Endothelial cell of umbilical vein (primary cell): ENCODE data around the gene TMOD2. TPM values are rescaled to one million over a fixed set of nuclear protein-coding genes. Genes with fewer than 3 reads are reported as not detected.

Source experiments
- BruUV-seq: library from RNA; stranded (reverse); fragments of 400-500 nt; replicated peaks from 2 replicates; lab custom pipeline; 2021; lab: Mats Ljungman, UMichigan
- CTCF ChIA-PET: fragments of 300-600, 350-600 bp; sonication (Branson Sonifier 250); formaldehyde crosslinking; loops from one replicate; lab custom pipeline; 2021; ENCODE audit warnings: antibody characterized with exemption, inconsistent platforms; lab: Charles Lee
- POLR2A ChIA-PET: fragments of 300-600, 350-600 bp; sonication (Branson Sonifier 250); formaldehyde crosslinking; loops from one replicate; lab custom pipeline; 2021; ENCODE audit warnings: antibody characterized with exemption, inconsistent platforms; lab: Charles Lee
- DNase-seq: peaks from one replicate; pipeline ENCODE4 v3.0.0-alpha.2; 2011; ENCODE audit warnings: low read depth, low spot score
- FAIRE-seq: peaks from 2 replicates; lab custom pipeline; 2011; peaks lifted over from hg19 to GRCh38; lab: Jason Lieb, UNC
- H2AFZ ChIP-seq: 2 replicates; pipeline ENCODE4 v1.6.0; 2012; ENCODE audit warnings: low read depth, low read length, control low read depth, inconsistent platforms
- H3K27ac ChIP-seq: 2 replicates; pipeline ENCODE4 v1.5.1; 2011; ENCODE audit warnings: low read depth, mild to moderate bottlenecking, control low read depth, low read length, moderate library complexity; ENCODE audit not compliant: insufficient read depth
- H3K27me3 ChIP-seq, 2 experiments: 2 replicates each; pipeline versions ENCODE4 v1.6.0 to v1.6.1; 2011; ENCODE audit warnings: low read length in 2 of 2, mixed read lengths in 1 of 2; ENCODE audit not compliant: control insufficient read depth in 2 of 2, insufficient read depth in 2 of 2
- H3K36me3 ChIP-seq, 2 experiments: 2 replicates in 1 of 2; 3 replicates in 1 of 2; pipeline ENCODE4 v1.5.1; 2011; ENCODE audit warnings: low read length in 2 of 2, mild to moderate bottlenecking in 1 of 2, moderate library complexity in 1 of 2; ENCODE audit not compliant: control insufficient read depth in 2 of 2, insufficient read depth in 2 of 2; ENCODE audit errors: extremely low read depth in 1 of 2
- H3K4me1 ChIP-seq: 3 replicates; pipeline ENCODE4 v1.5.1; 2011; ENCODE audit warnings: mild to moderate bottlenecking, low read length; ENCODE audit not compliant: control insufficient read depth, insufficient read depth; ENCODE audit errors: extremely low read depth
- H3K4me2 ChIP-seq: 2 replicates; pipeline ENCODE4 v1.6.1; 2011; ENCODE audit warnings: low read length, control low read depth, mixed read lengths; ENCODE audit not compliant: insufficient read depth
- H3K4me3 ChIP-seq, 3 experiments: fragments of 200-600 bp in 1 of 3; sonication (generic), shearing (Covaris generic) in 1 of 3; replicated peaks in 1 of 3; 2 replicates each; pipeline ENCODE4 v1.5.1; 2011 to 2016; ENCODE audit warnings: control low read depth in 3 of 3, low read length in 3 of 3, mild to moderate bottlenecking in 2 of 3, inconsistent platforms in 1 of 3, low read depth in 1 of 3, moderate library complexity in 1 of 3; ENCODE audit not compliant: insufficient read depth in 1 of 3
- H3K79me2 ChIP-seq: 2 replicates; pipeline ENCODE4 v1.6.0; 2012; ENCODE audit warnings: low read length, inconsistent platforms; ENCODE audit not compliant: control insufficient read depth, insufficient read depth
- H3K9ac ChIP-seq: replicated peaks from 2 replicates; pipeline ENCODE3; 2011; ENCODE audit warnings: low read length, control low read depth; ENCODE audit not compliant: insufficient read depth; ENCODE audit errors: extremely low read depth
- H3K9me1 ChIP-seq: replicated peaks from 3 replicates; pipeline ENCODE4 v1.6.0; 2011; ENCODE audit warnings: mild to moderate bottlenecking, low read length; ENCODE audit not compliant: control insufficient read depth, insufficient read depth; ENCODE audit errors: extremely low read depth
- H3K9me3 ChIP-seq: replicated peaks from 2 replicates; pipeline ENCODE4 v1.5.1; 2012; ENCODE audit warnings: low read length, inconsistent platforms; ENCODE audit not compliant: control insufficient read depth, insufficient read depth
- H4K20me1 ChIP-seq: replicated peaks from 2 replicates; pipeline ENCODE3; 2011; ENCODE audit warnings: mild to moderate bottlenecking, low read length; ENCODE audit not compliant: control insufficient read depth, insufficient read depth; ENCODE audit errors: extremely low read depth
- CTCF ChIP-seq, 2 donors: IDR thresholded peaks; 1 replicate in 1 of 2; 2 replicates in 1 of 2; pipeline ENCODE4 v1.5.1; 2011; ENCODE audit warnings: low read length in 2 of 2, mild to moderate bottlenecking in 2 of 2, moderate library complexity in 2 of 2, control low read depth in 1 of 2, inconsistent platforms in 1 of 2, low read depth in 1 of 2; ENCODE audit not compliant: insufficient read depth in 1 of 2; ENCODE audit errors: extremely low read depth in 1 of 2
- EZH2 ChIP-seq: IDR thresholded peaks from 2 replicates; pipeline ENCODE4 v1.6.1; 2012; ENCODE audit warnings: borderline replicate concordance, low read depth, mild to moderate bottlenecking, moderate library complexity, low read length, inconsistent platforms; ENCODE audit not compliant: severe bottlenecking
- FOS ChIP-seq: IDR thresholded peaks from 2 replicates; pipeline ENCODE4 v1.6.1; 2011; ENCODE audit warnings: mild to moderate bottlenecking, low read length, moderate library complexity, borderline replicate concordance; ENCODE audit not compliant: insufficient read depth
- GATA2 ChIP-seq: IDR thresholded peaks from 2 replicates; pipeline ENCODE4 v1.7.0; 2011; ENCODE audit warnings: low read depth, mild to moderate bottlenecking, moderate library complexity, mixed read lengths, low read length; ENCODE audit not compliant: insufficient read length, insufficient read depth
- JUN ChIP-seq: IDR thresholded peaks from 2 replicates; pipeline ENCODE4 v1.6.1; 2011; ENCODE audit warnings: borderline replicate concordance, low read depth; ENCODE audit not compliant: insufficient read length, insufficient read depth
- MAX ChIP-seq: IDR thresholded peaks from 2 replicates; pipeline ENCODE4 v1.6.1; 2011; ENCODE audit not compliant: insufficient read depth, insufficient read length
- MYC ChIP-seq: IDR thresholded peaks from one replicate; pipeline ENCODE4 v1.6.1; 2011; ENCODE audit warnings: mild to moderate bottlenecking, low read depth, low read length
- POLR2A ChIP-seq: IDR thresholded peaks from 2 replicates; pipeline ENCODE4 v1.6.1; 2012; ENCODE audit warnings: low read depth, mild to moderate bottlenecking, control low read depth, low read length
- POLR2AphosphoS5 ChIP-seq: IDR thresholded peaks from 2 replicates; pipeline ENCODE4 v1.6.1; 2012; ENCODE audit warnings: low read depth, mild to moderate bottlenecking, control low read depth, low read length, moderate library complexity; ENCODE audit not compliant: insufficient read depth
- dilution Hi-C: fragments of 300-500 bp; cut with MboI; formaldehyde crosslinking; loops from one replicate; pipeline ENCODE4 v1.15.0; 2019; ENCODE audit warnings: low sequenced_read_pairs; ENCODE audit not compliant: extremely low pct_ligation_motif_present
- intact Hi-C: fragments of 100-400 bp; cut with micrococcal nuclease; formaldehyde crosslinking; loops from one replicate; pipeline ENCODE4 v1.10.0; 2022
- polyA plus RNA-seq, 4 experiments: library from polyadenylated mRNA; depleted of rRNA in 3 of 4; stranded (reverse) in 3 of 4; unstranded in 1 of 4; fragments of >200 nt; gene quantifications; 2 replicates each; pipeline versions ENCODE4 v1.2.1 to v1.2.3, GENCODE V29; 2011 to 2012; ENCODE audit warnings: missing spikeins in 1 of 4
- total RNA-seq: library from RNA; stranded (reverse); gene quantifications from 2 replicates; pipeline ENCODE4 v1.2.3, GENCODE V29; 2021

The TMOD2 gene
- total and polyA plus RNA-seq, 2 donors (not counting 3 experiments of a cell fraction or from before 2014, with no cell fraction given): 0.46 to 2.7 TPM

DNA sequence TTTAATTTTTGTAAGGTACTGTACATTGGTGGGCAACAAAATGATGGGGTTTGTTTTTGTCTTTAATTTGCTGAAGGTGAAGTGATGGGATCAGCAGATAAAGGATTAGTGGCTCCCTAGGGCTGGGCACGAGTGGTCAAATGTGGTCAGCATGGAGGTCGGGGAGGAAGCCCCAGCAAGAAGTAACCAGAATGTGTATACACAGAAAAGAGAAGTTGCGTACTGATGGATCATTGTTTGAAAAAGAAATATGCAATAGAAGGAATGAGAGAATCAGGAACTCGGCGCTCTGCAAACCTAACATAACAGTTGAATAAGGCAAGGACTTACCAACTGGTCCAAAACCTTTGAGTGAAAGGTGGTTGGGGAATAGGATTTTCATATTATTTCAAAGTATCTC lies 1.5 kb downstream of the TMOD2 start:
- Histone ChIP-seq H3K4me3 (no peak overlapping the region), H3K9ac (no peak overlapping the region), H3K9me3 (no peaks in the 10 kb centered on the region), H3K9me1 (no peaks in the 10 kb centered on the region), H3K27me3 (peaks cover 65 to 70% of the 10 kb centered on the region in 2 experiments), H2AFZ (no peak overlapping the region), H3K27ac (no peak overlapping the region), H3K79me2 (no peaks in the 10 kb centered on the region), H3K36me3 (no peaks in the 10 kb centered on the region), H4K20me1 (no peaks in the 10 kb centered on the region), H3K4me1 (peaks cover 3% of the 10 kb centered on the region), H3K4me2 (no peak overlapping the region)
- DNase-seq: no peak
- POLR2A ChIA-PET: no interaction called here
- CTCF ChIA-PET: interaction anchor here (1.4 to 1.7 kb wide), 3 partner anchors 17 to 103 kb away, joined by 4 to 11 read pairs (median 9); no protein-coding TSS in a partner anchor
- TF ChIP-seq EZH2: no peak
- TF ChIP-seq POLR2AphosphoS5: no peak
- TF ChIP-seq MAX: no peak
- BruUV-seq: no TSS peak
- dilution Hi-C loops: no loop called here
- peak; percentile 18 for FAIRE-seq
- intact Hi-C loops: no loop called here

GRCh38 chr15:51754267-51754666 lies 2.9 kb downstream of the TMOD2 start:
- no peak overlapping the region for H3K4me3 ChIP-seq
- TF ChIP-seq POLR2A (no peak), MAX (no peak), POLR2AphosphoS5 (no peak), FOS (no peak), EZH2 (no peak), CTCF (IDR thresholded peaks at IDR 0.05; ENCODE audit: extremely low read depth in 1 of 2, insufficient read depth in 1 of 2, low read depth in 1 of 2, low read length in 2 of 2) (no peak), MYC (no peak), GATA2 (no peak), JUN (no peak)
- no peaks in the 10 kb centered on the region for H3K79me2 ChIP-seq
- dilution Hi-C loops: no loop called here
- no peak overlapping the region for H2AFZ ChIP-seq
- ChIA-PET CTCF (interaction anchor here (5.3 kb wide), 1 partner anchor 22 kb away, joined by 42 read pairs; no protein-coding TSS in a partner anchor), POLR2A (no interaction called here)
- BruUV-seq: no TSS peak
- no peak overlapping the region for H3K27ac ChIP-seq
- H3K9me3 ChIP-seq: no peaks in the 10 kb centered on the region
- H3K9me1 ChIP-seq: no peaks in the 10 kb centered on the region
- FAIRE-seq: no peak
- peaks cover 3% of the 10 kb centered on the region for H3K4me1 ChIP-seq
- no peaks in the 10 kb centered on the region for H3K36me3 ChIP-seq
- no peak for DNase-seq
- H3K4me2 ChIP-seq: no peak overlapping the region
- no peaks in the 10 kb centered on the region for H4K20me1 ChIP-seq
- H3K9ac ChIP-seq: no peak overlapping the region
- peaks cover 60% of the 10 kb centered on the region in 2 experiments for H3K27me3 ChIP-seq
- intact Hi-C loops: no loop called here
